ENCODE results near the gene NT5C2.
"Not testable (repeated sequence)": the region's sequence is repeated elsewhere in the genome, so short reads cannot be mapped to it uniquely, and the experiment has no call there.

The NT5C2 gene

DNA sequence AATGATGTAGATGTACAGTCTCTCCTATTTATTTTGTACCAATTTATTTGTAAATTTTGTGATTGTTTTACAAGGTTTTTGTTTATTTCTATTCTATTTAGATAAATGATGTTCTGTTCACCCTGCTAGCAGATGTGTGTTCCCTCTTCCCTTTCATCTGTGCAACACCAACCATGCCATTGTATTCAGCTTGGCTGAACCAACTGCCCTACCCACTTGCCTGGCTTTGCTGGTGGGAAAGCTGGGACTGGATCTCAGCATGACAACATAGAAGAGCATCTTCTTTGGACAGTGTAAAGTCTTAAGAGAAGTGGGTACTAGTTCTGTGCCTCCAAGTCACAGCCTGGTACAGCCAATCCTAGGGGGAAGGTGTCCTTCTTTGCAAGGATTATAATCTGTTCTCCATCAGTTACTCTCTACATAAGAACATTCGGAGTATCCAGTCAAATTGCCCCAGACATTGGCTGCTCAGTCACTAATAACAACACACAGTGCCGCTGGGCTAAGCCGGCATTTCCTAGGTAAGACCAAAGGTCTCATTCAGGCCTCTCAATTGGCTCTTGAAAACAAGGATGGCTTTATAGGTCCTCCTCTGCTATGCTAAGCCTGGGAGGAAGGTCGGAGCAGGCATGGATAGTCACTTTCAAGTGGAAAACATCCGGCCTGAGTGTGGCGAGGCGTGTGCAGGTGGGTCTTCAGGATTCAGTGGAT lies 109.7 kb downstream of the NT5C2 start:
- no peak for DNase-seq

DNA sequence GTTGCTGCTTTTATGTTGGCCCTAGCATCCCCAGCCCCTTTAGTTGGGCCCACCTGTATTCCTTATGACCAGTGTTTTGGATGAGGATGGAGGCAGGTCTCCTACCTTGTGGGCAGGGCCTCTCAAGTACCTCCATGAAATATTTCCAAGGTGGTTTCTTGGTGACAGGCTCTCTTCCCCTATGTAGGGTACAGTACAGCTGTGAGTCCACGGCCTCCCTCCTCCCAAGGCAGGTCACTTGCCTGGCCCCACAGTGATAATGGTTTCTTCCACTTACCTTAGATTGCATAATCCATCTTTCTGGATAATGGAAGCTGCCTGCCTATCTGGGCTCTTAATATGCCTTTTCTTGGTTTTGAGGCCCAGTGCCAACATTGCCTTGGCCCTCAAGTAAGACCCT lies 110.4 kb downstream of the NT5C2 start:
- no peak for DNase-seq

DNA sequence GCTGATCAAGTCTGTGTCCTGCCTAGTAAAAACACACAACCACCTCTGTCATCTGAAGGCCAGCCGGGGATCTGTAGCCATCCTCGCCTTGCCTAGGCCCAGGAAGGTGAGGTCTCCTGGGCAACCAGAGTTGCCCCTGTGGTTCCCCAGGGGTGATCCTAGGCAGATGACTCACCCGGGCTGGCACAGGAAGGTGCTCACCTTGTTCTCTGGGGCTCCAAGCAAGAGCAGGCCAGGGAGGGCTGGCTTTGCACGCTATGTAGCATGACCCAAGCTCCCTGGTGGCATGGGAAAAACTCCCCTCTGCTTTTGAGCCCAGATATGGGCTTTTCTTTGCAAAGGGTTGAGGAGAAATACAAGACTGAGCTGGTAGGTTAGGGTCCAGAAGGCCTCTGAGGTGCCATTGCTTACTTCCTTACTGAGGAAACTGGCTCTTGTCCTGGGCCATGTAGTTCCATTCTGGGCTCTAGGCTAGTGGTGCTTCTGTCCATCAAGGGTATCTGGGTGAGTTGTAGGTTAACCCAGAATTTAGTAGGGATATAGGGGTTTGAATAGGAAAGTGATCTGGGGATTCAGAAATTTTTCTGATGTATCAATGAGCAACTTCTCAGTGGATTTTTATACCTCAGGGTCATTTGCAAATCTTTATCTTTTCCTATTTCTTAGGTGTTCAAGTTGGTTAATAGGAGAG lies 112.0 kb downstream of the NT5C2 start:
- DNase-seq: no peak

DNA sequence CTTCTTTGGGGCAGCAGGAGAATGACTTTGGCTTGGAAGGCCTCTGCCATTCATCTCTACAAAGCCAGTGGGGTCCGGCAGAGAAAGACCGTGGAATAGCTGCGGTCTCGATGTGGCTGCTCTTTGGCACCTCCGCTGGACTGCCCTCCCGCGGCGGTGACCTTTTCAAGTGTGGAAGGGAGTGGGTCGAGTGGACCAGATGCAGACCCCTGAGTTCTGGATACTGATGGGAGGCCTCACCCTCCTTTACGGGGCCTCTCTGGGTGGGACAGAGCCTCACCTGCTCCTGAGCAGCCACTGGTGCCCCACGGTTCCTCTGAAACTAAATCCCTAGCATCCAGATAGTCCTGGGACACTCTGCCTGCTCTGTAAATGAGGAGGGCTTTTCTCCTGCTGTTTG lies 113.1 kb downstream of the NT5C2 start:
- DNase-seq: no peak

DNA sequence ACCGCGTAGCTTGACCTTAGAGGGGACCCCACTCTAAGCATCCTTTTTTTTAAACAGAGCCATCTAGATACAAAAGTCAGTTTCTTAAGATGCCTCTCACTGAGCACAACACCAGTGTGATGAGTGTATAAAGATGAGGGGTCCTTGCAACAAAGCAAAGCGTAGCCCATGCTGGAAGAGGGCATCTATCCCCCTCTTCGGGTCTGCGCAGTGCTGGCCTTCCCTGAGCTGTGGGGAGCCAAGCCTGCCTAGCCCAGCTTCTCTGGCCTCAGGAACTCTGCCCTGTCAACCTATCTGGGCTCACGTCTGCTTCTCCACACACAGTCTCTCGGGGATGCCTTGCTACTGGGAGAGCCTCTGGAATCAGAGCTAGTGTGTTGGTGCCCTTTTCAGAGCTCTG lies 114.0 kb downstream of the NT5C2 start:
- DNase-seq: no peak

DNA sequence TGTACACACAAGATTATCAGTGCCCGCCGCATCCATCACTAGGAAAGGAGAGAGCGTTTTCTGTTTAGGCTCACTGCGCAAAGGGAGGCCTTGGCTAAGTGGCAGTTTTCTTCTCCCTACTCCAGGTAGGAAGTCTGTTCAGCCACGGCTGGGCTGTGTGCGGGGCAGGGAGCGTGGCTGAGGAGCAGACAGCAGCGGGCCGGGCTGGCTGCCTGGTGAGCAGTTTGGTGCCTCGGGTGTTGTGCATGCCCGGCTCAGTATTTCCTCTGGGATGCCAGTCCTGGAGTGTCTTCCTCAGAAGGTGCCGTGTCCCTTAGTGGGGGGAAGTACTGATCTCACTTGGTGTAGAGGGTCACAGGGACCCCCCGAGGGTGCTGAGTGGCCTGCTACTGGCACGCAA lies 114.4 kb downstream of the NT5C2 start:
- DNase-seq: no peak

DNA sequence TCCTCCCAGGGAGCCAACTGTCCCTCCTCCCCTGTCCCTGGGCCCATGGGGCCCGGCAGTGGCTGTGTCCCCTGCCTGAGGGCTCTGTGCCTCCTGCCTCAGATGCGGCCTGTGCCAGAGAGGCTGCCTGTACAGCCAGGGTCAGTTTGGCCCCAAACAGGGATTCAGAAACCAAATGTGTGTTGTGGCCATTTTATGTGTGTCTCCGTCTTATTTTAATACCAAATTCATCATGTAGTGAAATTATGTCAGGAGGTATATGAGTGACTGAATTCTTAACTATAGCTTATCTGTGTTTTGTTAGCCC lies 114.8 kb downstream of the NT5C2 start:
- DNase-seq: no peak

DNA sequence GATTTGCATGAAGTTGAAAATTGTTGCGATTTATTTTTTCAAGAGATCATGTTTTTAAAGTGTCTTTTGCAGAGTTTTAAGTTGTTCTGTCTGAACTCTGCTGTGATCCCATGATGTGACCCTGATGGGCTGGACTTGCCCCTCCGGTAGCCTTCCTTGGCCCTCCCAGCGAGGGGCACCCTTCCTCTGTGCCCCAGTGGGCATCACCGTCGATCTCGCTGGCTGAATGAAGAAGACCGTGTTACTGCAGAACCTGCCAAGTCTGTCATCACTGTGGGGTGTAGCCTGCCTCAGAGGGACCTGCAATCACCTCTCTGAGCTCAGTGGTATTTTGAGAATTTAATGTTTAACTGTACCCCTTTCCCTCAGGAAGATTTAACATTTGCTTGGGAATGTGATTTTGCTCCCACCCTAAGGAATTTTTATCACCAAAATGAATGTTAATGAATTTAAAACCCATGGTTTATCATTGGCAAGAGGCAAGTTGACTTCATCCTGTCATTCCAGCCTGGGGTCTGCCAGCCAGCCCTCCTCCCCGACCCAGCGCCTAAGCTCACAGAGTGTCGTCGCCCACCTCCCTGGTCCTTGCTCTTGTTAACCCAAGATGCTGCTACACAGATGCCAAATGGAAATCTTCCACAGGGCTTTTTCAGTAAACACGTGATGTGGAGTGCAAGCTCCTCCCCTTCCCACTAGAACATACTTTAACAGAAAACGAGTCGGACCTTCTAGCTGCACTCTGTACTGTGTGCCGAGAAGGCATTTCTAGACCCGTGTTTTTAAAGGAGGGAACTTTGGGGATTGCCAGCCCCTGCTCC lies 115.4 kb downstream of the NT5C2 start:
- no peak for DNase-seq

DNA sequence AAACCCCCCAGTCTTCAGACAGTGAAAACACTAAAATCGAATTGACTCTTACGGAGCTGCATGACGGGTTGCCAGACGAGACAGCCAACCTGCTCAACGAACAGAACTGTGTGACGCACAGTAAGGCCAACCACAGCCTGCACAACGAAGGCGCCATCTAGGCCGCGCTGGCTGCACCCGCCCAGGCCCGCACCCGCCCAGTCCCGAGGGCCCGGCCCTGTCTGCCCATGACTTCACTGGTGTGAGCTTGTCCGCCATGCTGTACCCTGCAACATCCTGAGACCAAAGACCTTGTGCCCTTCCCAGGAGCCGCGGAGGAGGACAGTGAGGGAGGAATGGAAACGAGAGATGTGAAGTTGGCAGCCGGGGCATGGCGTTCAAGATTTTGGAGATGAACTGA lies 116.1 kb downstream of the NT5C2 start:
- no peak for DNase-seq

DNA sequence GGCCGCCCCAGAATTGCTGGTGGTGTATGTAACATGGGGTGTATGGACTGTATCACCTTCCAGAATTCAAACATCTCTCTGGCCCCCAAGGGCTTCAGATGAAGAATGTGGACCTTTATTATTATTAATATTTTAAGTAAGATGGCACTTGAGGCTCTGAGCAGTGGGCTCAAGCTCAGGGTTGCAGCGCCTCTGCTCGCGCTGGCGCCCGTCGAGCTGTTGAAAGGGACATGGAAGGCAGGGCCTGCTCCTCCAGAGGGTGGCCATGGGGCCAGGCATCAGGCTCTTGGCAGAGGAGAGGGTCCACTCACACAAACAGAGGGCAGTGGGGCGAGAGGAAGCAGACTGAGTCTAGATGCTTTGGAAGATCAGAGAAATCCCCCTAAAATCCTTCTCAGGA lies 120.2 kb downstream of the NT5C2 start:
- DNase-seq: no peak

DNA sequence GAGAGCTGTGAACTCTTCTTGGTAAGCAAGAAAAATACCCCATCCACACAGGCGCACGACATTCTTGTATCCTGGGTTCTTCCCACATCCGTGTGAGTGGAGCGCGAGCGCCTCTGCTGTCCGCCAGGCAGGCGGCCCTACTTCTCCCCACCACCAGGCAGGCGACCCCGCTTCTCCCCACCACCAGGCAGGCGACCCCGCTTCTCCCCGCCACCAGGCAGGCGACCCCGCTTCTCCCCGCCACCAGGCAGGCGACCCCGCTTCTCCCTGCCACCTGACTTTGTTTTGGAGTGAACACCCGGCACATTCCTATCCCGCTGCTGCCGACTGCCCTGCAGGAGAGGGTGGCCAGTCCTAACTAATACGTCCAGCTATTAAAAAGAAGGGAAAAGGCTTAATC lies 120.8 kb downstream of the NT5C2 start:
- DNase-seq: no peak

DNA sequence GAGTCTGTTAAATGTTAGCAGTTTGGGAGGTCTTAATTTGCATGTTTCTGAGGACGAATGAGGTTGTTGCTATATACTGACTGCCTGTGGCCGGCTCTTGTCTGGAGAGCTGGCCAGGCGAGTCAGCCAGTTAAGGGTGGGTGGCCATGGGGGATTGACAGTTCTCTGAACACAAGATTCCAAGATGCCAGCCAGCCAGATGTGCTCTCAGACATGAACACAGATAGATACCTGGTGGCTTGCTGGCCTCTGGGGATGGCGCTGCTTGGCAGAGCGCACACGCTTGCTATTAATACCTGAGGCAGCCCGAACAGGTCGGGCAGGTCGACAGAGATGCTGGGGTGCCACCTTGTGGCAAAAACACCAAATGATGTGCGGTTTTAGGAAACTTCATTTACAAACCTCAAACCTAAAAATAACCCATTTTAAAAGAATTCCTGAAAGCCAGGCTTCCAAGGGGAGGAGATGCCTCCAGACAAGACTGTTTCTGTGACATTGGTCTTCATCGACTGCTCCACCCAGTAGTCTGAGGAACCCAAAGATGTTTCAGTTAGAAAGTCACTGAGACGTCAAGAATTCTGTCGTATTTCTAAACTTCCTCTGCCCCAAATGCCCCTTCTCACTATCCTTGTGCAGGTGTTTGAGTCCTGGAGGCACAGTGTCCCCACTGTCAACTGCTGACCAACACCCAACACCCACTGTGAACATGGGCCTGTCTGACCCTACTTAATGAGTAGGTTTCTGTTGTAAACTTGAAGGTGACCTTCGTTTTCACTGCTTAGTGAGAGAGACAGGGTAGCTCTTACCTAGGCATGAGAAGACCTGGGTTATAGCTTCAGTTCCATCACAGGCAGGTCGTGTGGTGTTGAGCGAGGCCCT lies 123.4 kb downstream of the NT5C2 start:
- DNase-seq: peak; percentile 56

DNA sequence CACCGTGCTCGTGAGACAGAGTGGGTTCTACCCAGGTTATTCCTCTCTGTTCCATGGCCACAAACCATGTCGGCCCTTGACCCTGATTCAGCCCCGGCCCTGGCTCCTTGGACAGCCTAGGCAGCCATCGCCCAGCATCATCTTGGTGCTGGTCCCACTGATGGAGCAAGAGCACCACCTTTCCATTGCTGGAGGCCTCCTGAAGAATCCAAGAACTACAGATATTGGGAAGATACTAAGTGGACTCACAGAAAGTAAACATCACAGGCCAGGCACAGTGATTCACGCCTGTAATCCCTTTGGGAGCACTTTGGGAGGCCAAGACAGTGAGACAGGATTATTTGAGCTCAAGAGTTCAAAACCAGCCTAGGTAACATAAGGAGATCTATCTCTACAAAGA lies 125.1 kb downstream of the NT5C2 start:
- DNase-seq: no peak

DNA sequence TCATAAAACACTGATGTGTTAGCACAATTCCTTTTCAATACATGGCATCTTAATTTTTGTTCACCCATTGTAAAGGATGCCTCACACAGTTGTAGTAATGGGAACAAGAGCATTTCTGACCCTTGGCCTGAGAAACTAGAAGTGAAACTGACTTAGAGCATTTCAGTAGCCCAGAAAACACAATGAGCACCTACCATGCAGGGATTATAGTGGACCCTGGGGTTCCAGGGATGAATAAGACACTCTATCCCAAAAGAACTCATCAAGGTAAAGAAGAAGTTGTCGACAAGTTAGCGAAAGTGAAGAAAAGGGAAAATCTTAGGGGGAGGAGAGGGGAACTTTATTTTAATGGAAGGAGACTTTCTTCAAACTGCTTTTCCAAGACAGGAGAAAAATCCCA lies 125.6 kb downstream of the NT5C2 start:
- DNase-seq: no peak

DNA sequence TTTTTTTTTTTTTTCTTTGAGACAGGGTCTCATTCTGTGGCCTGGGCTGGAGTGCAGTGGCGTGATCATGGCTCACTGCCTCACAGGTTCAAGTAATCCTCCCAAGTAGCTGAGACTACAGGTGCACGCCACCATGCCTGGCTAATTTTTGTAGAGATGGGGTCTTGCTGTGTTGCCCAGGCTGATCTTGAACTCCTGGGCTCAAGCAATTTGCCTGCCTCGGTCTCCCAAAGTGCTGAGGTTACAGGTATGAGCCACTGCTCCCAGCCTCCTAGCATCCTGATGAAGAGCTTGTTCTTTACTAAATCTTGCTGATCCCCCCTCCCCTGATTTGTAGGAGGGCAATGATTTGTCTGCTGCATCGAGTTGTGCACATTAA lies 126.0 kb downstream of the NT5C2 start:
- not testable (repeated sequence) for DNase-seq

DNA sequence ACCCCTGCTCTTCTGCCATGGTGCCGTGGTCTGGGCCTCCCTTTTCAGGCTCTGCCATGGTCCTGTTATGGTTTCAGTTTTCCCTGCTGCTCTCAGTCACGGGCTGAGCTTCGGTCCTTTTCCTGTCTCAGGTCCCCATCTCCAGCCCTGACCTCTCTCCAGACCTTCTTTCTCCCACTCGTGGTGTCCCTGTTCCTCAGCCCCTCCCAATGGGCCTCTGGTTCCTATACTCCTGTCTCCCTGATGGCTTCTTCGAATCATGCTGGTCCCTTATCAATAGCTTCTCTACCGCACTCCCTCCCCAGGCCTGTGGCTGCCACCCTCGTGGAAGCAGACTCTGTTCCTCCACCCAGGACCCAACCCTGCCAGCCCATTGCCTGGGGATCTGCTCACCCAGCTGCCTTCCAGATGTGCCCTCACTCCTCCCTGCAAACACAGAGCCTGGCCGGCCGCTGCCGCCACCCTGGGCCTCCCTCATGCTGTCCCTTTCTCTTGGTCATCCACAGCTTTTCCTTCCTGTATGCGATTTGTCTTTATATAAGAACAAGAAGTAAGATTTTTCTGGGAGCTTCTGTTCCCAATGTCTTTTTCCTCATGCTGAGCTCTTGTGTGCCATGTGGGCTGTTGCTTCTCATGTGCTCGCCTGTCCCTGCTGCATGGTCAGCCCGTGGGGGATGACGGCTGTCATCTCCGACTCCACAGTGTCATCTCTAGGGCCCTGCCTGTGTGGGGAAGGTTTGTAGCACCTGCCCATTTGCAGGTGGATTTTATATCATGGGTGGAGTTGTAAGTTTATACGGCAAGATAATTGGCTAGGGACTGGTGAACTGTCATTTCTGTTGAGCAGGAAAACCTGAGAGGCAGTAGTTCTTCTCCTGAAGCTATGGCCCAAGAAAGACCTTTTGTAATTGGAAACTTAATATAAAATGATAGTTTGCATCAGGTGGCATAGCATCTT lies 126.7 kb downstream of the NT5C2 start:
- no peak for DNase-seq

DNA sequence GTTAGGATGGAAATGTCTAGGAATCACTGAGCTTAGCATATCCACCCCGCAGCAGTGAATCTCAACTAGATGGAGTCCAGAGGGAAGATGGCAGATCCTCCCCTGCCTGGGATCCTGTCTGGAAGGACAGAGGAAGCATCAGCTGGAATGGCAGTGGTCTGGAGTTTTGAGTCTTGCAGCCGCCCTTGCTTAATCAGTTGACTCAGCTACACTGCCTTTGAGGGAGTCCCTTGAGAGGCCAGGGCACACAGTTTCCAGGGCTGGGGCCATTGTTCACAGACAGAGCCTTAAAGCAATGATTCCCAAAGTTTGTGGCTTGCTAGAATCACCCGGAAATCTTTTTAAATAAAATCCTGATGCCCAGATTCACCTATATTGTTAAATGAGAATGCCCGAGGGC lies 128.1 kb downstream of the NT5C2 start:
- DNase-seq: no peak

DNA sequence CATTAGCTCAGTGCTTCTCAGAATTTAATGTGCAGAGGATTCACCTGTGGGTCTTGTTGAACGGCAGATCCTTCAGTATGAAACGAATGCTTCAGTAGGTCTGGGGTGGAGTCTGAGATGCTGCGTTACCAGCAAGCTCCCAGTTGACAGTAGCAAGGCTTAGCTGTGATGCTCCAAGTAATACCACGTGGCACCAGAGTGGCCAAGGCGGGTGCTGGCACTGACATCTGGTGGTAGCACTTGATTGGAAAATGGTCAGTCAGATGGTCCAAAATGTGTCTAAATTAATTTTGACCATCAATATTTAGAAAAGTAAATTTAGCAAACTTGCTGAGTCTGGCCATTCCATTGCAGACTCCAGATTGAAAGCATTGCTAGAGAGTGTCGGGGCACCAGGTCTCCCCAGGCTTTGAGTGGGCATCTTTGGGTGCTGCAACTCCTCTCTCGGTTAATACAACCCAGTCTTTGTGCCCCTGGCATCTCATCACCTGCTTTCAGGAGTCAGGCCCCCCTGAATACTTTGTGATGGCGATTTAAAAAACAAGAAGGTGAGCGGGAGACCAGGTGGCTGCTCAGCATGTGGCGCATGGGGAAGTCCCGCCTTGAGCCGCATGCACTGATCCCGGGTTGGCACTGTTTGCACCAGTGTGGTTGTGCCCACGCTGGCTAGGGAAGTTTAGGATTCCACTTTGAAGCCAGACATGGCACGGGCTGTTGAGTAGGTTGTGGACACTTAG lies 130.1 kb downstream of the NT5C2 start:
- no peak for DNase-seq

DNA sequence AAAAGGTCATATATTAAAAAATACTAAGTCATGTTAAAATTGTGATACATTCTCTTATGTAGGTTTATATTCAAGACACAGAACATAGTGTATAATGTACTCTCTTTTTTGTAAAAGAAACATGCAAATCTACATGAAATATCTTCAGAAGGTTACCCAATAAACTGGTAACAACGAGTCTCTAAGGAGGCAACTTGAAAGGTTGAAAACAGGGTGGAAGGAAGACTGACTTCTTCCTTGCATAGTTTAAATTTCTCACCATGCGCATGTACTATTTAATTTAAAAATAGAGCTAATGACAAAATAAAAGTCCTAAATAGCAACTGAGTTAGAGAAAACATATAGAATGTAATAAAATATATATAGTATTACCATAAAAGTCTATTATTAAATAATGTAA lies 132.5 kb downstream of the NT5C2 start:
- no peak for DNase-seq

DNA sequence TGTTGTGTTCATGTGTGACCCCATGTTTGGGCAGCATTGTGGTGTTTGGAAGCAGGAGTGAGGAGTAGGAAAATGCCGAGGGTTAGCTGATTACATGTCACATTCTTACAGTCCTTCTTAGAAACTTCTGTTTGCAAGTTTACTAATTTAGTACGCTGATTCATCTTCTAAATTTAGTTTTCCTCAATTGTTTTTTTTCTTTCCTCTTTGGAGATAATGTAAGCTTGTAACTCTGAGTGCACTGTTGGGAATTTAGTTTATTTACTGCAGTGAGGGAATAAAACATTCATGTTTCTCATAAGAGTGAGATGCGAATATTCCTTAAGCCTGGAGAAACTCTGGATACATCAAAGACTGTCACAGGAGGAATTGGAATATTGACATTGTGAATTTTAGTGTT lies 135.0 kb downstream of the NT5C2 start:
- DNase-seq: no peak

DNA sequence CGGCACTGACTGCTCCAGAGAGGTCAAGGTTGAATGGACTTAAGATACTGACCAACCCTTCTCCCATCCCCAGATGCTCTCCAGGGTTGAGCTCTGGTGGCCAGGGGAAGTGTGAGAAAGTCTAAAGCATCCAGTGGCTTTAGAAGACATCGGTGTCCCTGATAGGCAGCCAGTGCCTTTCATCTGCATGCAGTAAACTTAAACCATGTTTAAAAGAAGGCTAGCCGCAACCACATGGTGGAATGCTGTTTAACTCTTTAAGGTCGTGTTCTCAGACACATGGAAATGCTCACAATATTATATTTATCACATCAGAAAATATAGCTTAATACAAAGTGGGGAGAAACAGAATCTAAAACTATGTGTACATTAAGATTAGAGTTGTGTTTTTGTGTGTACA lies 138.0 kb downstream of the NT5C2 start:
- no peak for DNase-seq

Measured in right forelimb (tissue), 1 donor.